Measurements from ENCODE around the gene CCDC136.

CCDC136 gene

GRCh38 chr7:128791121-128791971 lies at the start of gene CCDC136:
Gene CCDC136 (plus strand): TSS chr7:128791968. CDS start chr7:128792412, 444 bp downstream.
- peak; percentile 67 for DNase-seq (ENCODE audit: low read depth)

- DNase-seq (ENCODE audit: low read depth) = peak; percentile 77
Observed at GRCh38 chr7:128742206-128742605, 49.6 kb upstream of the CCDC136 start.

DNA sequence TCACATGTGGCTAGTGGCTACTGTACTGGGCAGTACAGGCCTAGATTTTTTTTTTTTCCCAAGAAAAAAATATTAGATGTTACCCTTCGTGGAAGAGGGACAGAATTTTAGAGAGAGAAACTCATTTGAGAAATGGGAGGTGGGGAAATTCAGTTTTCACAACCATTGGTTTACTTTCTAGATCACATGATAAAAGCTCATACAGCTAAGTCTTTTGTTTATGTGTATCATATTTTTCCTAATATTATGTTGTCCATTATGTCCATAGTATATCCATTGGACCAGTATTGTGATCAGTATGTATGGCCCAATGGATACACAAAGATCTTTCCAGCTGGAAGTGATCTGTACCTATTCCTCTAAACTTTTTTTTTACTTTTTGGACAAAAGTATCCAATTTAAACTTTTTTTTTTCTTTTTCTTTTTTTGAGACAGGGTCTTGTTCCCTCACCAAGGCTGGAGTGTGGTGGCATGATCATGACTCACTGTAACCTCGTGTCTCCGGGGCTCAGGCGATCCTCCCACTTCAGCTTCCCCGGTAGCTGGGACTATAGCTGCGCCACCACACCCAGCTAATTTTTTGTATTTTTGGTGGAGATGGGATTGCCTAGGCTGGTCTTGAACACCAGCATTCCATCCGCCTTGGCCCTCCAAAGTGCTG lies 48.5 kb upstream of the CCDC136 start:
- DNase-seq (ENCODE audit: low read depth) = no peak

DNA sequence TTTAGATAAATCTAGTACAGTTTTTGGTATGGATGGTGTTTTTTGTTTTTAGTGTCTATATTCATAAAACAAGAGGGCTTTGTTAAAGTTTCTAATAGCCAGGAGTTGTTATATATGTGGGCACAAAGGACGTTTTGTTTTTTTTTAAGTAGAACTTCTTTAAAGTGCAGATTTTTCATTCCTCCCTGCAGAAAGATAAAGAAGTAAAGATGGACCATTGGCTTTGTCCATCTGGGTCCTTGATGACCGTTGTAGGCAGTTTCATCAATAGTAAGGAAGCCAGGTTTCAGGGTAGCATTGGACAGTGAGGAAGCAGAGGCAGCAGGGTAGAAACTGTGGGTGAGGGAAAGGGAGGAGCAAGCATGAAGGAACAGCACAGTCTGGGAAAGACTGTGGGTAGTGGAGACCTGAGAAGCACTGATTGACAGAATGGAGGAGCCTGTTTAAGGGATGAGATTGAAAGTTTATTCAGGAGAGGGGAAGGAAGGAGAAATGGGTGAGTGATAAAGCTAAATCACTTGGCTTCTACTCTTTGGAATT lies 47.3 kb upstream of the CCDC136 start:
- no peak for DNase-seq (ENCODE audit: low read depth)

DNA sequence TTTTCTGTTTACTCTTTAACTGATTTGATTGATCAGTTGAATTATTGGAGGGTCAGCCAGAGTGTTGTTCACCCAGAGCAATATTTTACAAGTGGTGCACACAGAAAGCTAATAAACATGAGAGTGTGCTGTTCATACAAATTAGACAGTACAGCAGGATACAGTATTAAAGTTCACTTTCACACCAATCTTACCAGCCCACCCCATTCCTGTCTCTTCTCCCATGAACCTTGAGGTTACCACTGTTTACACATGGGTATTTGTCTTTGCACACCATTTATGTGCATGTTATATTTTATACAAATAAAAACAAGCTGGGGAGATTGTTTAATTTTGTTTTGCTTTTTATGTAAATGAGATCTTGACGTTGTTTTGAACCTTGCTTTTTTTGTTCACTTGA lies 46.1 kb upstream of the CCDC136 start:
- no peak for DNase-seq (ENCODE audit: low read depth)

DNA sequence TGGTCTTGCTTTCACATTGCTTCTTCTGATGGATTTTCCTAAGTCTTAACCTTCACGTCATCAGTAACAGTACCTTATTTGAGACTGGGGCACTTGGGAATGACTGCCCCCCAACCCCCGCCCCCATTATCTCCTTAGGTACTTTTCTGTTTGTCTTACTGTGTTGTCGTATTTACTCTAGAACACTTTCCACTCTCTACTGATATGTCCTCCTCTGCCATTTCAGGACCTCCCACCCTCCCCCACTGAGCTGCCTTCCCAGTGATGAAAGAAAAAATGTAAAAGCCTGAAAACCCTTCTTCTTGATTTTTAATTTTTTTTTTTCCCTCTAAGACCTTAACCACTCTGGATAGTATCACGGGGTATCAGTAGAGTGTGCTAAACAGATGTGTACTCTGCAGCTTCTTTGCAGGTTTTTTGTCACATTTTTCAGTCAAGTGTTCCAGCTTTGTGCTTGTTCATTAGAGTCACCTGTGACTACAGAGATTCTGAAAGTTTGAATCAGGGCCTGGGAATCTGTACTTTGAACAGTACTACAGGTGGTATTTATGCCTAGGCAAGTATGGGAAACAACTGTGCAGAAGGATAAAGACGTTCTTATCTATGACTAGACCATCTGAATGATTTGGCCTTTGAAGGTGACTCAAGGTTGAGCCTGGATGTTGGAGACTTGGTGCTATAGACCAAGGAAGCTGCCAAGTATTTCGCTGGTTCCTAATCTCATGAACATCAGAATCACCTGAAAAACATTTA lies 44.3 kb upstream of the CCDC136 start:
- DNase-seq (ENCODE audit: low read depth) = no peak

- no peak for DNase-seq (ENCODE audit: low read depth)
Observed at GRCh38 chr7:128752251-128752650, 39.5 kb upstream of the CCDC136 start.

GRCh38 chr7:128755075-128755818 lies 36.5 kb upstream of the CCDC136 start:
- no peak for DNase-seq (ENCODE audit: low read depth)

- peak; percentile 82 for DNase-seq (ENCODE audit: low read depth)
Observed at GRCh38 chr7:128755819-128756476, 35.8 kb upstream of the CCDC136 start.

DNA sequence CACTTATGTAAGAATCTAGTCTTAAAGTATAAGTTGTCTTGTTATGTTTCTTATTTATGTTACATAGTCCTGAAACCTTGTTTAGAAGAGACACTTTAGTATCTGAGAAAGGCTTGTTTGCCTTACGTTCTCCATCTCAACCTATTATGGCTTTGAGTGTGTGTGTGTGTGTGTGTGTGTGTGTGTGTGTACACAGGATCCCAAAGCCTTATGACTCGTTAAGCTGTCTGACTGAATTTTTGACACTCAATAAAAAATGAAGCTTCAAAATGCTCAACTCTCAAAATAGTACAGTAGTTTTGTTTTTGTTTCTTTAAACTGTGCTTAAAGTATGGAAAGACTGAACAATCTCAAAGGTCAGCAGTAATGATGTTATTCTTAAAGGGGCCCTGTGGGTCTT lies 34.6 kb upstream of the CCDC136 start:
- no peak for DNase-seq (ENCODE audit: low read depth)

GRCh38 chr7:128758553-128758952 lies 33.2 kb upstream of the CCDC136 start:
- no peak for DNase-seq (ENCODE audit: low read depth)

DNA sequence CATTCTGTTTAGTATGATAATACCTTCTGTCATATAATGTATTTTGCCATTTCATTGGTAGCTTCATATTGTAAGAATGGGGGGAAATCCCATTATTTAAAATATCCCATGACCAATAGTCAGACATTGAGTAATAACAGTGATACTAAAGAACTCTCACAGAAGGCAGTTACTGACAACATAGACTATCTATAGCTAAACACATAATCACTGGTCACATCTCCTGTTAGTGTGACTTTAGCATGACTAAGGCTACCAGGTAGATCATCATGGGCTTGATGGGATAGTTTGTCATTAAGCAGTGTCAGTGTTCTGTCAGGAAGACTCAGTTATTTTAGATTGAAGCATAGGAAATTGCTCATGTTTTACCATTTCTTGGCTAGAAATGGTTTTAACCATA lies 32.5 kb upstream of the CCDC136 start:
- no peak for DNase-seq (ENCODE audit: low read depth)

DNA sequence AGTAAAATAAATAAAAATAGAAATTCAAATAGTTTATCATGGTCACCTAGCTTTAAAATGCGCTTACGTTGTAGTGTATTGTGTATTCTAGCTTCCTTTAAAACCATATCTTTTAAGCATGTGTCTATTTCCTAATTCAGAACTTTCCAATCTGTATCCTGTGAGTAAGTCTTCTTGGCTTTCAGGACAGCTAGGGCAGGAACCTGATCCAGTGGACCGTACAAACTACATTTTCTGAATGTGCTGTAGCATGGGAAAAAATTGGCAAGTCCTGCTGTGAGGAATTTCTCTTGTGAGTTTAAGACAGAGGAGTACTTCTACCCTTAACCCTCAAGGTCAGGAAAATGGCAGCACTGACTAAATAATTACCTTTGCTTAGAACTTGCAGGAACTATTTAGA lies 28.2 kb upstream of the CCDC136 start:
- DNase-seq (ENCODE audit: low read depth) = no peak

- DNase-seq (ENCODE audit: low read depth) = no peak
Observed at GRCh38 chr7:128767475-128768110, 24.2 kb upstream of the CCDC136 start.

GRCh38 chr7:128770233-128770632 lies 21.5 kb upstream of the CCDC136 start:
- DNase-seq (ENCODE audit: low read depth) = no peak

DNA sequence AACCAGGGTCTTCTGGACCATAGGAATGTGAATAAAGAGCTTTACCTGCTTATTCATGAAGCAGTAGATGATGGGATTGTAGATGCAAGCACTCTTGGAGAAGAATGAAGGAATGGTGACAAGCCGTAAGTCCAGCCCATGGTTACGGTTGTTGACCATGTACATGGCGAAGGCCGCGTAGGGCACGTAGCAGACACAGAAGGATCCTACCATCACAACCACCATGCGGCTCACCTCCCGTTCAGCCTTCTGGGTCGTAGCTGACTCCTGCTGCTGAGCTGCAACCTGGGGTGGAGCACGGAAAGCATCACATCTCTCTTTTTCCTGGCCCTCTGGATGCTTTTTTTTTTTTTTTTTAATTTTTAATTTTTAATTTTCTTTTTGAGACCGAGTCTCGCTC lies 18.2 kb upstream of the CCDC136 start:
- no peak for DNase-seq (ENCODE audit: low read depth)

GRCh38 chr7:128774029-128774689 lies 17.6 kb upstream of the CCDC136 start:
- no peak for DNase-seq (ENCODE audit: low read depth)

DNA sequence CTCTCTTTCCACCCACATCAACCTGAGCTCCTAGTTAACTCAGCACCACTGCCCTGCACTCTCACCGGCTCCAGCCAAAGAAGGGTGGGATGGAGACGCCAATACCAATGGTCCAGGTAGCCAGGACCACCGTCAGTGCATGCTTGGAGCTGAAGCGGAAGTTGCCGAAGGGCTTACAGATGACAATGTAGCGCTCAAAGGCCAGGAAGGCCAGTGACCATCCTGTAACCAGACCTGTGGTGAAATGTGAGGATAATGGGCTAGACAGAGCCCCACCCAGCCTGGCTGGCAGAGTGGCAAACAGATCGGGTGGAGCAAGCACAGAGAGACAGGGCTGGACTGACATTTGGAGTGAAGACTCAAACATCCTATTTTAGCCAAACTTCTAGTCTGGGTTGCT lies 16.8 kb upstream of the CCDC136 start:
- DNase-seq (ENCODE audit: low read depth) = no peak

DNA sequence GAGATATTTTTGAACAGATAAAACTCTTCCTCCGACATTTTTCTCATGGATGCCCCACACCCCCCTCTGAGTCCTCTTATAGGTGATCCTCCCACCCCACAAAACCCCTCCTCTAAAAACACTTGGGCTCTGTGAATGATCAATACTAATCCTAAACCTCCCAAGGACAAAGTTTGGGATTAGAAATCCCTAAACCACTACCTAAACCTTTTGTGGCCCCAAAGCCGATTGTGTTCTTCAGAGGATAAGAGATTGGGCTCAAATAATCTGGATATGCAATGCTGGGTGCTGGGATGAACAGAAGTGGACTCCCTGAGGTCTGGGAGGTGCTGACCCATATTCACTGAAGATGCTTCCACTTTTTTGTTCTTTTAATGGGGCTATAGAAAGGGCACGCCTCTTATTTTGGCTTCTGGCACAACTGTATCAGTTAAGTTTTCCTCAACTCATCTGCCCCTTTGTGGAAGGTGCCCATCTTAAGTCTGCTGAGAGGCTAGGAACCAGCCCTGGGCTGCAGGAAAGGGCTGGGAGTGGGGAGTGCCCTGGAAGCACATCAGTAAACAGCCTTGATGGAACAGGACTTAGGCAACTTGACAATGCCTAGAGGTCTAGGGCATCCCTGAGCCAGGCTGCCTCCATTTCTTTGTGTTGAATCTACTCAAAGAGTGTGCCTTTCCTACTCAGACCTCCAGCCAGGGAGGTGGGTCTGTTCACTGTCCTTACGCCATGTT lies 15.9 kb upstream of the CCDC136 start, which contains the start of gene OPN1SW:
OPN1SW (minus strand) TSS at position 51 of the 731 bp plus-strand sequence; CDS start at position 38, 13 bp downstream.
- DNase-seq (ENCODE audit: low read depth) = no peak

All from ELR (cell line).